ENCODE measurements around the gene ERCC2.

DNA sequence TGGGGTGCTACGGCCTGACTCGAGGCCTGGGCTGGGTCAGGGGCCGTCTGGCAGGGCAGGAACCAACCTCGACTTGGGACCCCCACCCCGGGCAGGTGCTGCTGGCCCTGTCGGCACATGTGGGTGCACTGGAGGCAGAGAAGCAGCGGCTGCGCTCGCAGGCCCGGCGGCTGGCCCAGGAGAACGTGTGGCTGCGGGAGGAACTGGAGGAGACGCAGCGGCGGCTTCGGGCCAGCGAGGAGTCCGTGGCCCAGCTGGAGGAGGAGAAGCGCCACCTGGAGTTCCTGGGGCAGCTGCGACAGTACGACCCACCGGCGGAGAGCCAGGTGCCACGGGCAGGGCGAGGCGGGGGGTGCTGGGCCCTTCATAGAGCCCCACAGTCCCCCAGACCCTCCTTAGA, 23.9 kb downstream of the ERCC2 start:
- no peak for TF ChIP-seq POLR2AphosphoS5 (IDR thresholded peaks at IDR 0.05)
- TF ChIP-seq, protein P1, sequence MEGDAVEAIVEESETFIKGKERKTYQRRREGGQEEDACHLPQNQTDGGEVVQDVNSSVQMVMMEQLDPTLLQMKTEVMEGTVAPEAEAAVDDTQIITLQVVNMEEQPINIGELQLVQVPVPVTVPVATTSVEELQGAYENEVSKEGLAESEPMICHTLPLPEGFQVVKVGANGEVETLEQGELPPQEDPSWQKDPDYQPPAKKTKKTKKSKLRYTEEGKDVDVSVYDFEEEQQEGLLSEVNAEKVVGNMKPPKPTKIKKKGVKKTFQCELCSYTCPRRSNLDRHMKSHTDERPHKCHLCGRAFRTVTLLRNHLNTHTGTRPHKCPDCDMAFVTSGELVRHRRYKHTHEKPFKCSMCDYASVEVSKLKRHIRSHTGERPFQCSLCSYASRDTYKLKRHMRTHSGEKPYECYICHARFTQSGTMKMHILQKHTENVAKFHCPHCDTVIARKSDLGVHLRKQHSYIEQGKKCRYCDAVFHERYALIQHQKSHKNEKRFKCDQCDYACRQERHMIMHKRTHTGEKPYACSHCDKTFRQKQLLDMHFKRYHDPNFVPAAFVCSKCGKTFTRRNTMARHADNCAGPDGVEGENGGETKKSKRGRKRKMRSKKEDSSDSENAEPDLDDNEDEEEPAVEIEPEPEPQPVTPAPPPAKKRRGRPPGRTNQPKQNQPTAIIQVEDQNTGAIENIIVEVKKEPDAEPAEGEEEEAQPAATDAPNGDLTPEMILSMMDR (IDR thresholded peaks at IDR 0.05) = no peak
- no peak for TF ChIP-seq POLR2A (IDR thresholded peaks at IDR 0.05)
